Thyroid gland (tissue), 4 donors: ENCODE data around the gene MYCL. TPM values are rescaled to one million over a fixed set of nuclear protein-coding genes. Genes with fewer than 3 reads are reported as not detected.
"Not testable (repeated sequence)": the region's sequence is repeated elsewhere in the genome, so short reads cannot be mapped to it uniquely, and the experiment has no call there.

Source experiments
- DNase-seq, 2 donors: peaks; one replicate each; pipeline ENCODE4 v3.0.0-alpha.2; 2019
- H3K27ac ChIP-seq, 3 donors: fragments of 200-600 bp; sonication (generic); 1 replicate in 2 of 3; 2 replicates in 1 of 3; pipeline ENCODE4 v1.5.1; 2016 to 2019; ENCODE audit warnings: mild to moderate bottlenecking in 1 of 3, moderate library complexity in 1 of 3
- H3K27me3 ChIP-seq: fragments of 200-600 bp; sonication (generic); one replicate; pipeline ENCODE4 v1.5.1; 2019
- H3K36me3 ChIP-seq, 2 donors: fragments of 200-600 bp; sonication (generic); one replicate each; pipeline ENCODE4 v1.5.1; 2016 to 2019
- H3K4me1 ChIP-seq, 2 donors: fragments of 200-600 bp; sonication (generic); one replicate each; pipeline ENCODE4 v1.5.1; 2017 to 2019
- H3K4me3 ChIP-seq, 3 donors: fragments of 200-600 bp; sonication (generic); replicated peaks in 1 of 3; 1 replicate in 2 of 3; 2 replicates in 1 of 3; pipeline ENCODE4 v1.5.1; 2016; ENCODE audit warnings: mild to moderate bottlenecking in 1 of 3
- H3K9me3 ChIP-seq: fragments of 200-600 bp; sonication (generic); one replicate; pipeline ENCODE4 v1.5.1; 2017
- CTCF ChIP-seq, 6 experiments: fragments of 200-600 bp in 3 of 6; fragments of 450-650 bp in 3 of 6; sonication (generic) in 3 of 6; IDR thresholded peaks; one replicate each; pipeline ENCODE4 v1.5.1; 2016 to 2019; ENCODE audit warnings: antibody characterized with exemption in 6 of 6, mild to moderate bottlenecking in 2 of 6, inconsistent platforms in 1 of 6, moderate library complexity in 1 of 6
- POLR2A ChIP-seq, 2 donors: fragments of 450-650 bp; IDR thresholded peaks; one replicate each; pipeline ENCODE4 v1.6.1; 2017; ENCODE audit warnings: antibody characterized with exemption in 2 of 2, mild to moderate bottlenecking in 2 of 2, moderate library complexity in 1 of 2
- WGBS, 2 donors: methylation state at CpG; one replicate each; pipeline ENCODE4 v1.1.5; 2017; 5-methylcytosine and 5-hydroxymethylcytosine counted together
- intact Hi-C: fragments of 100-400 bp; cut with DNase I; formaldehyde crosslinking; loops from one replicate; pipeline ENCODE4 v1.15.1; 2023
- total RNA-seq, 4 donors: library from RNA; depleted of rRNA; stranded (reverse); fragments of >200 nt; gene quantifications; one replicate each; pipeline ENCODE4 v1.2.3, GENCODE V29; 2016

Gene MYCL
- total RNA-seq, 4 donors from 2014 or later, result 1.4 to 3.9 (median 3.5) TPM

DNA sequence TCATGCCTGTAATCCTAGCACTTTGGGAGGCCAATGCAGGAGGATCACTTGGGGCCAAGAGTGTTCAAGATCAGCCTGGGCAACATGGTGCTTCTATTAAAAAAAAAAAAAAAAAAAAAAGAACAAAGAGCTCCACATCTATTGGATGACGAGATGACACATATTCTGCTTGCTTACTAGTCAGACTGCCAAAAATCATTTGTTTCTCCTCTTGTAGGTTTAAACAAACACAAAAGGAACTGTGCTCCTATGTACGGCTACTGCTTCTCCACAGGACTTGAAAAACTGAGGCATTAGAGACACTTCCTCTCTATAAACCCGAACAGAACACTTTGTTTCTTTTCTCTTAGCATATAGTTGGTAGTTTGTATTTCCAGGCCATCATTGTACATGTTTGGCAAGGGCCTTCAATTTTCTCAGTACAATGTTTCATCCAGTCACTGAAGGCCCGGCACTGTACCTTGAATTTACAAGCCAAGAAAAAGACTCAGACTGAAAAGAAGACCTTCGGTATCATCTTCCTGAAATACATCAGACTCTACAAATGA is 24.4 kb downstream of the MYCL start:
- WGBS, 2 donors, result 76 to 78% methylated on average over 5 of the region's 5 CpGs
- H3K4me3 ChIP-seq, result no peak overlapping the region
- TF ChIP-seq CTCF (IDR thresholded peaks at IDR 0.05), result no peak
- no peaks in the 10 kb centered on the region for H3K36me3 ChIP-seq
- intact Hi-C loops, result no loop called here
- H3K9me3 ChIP-seq, result no peaks in the 10 kb centered on the region
- H3K27ac ChIP-seq, result peak overlapping the region in 1 of 3 donors; percentile 1
- no peak for DNase-seq
- peaks cover 15 to 28% of the 10 kb centered on the region in 2 donors for H3K4me1 ChIP-seq
- H3K27me3 ChIP-seq, result no peaks in the 10 kb centered on the region

GRCh38 chr1:39876144-39876543 is 25.6 kb downstream of the MYCL start:
- Histone ChIP-seq H3K4me3 (no peak overlapping the region), H3K36me3 (no peaks in the 10 kb centered on the region), H3K27me3 (no peaks in the 10 kb centered on the region), H3K9me3 (no peaks in the 10 kb centered on the region), H3K4me1 (peaks cover 4 to 16% of the 10 kb centered on the region in 2 donors), H3K27ac (no peak overlapping the region)
- TF ChIP-seq POLR2A (IDR thresholded peaks at IDR 0.05) (no peak), CTCF (IDR thresholded peaks at IDR 0.05) (no peak)
- intact Hi-C loops, result no loop called here
- no peak for DNase-seq

- intact Hi-C loops, result no loop called here
- H3K36me3 ChIP-seq, result no peaks in the 10 kb centered on the region
- no peak overlapping the region for H3K27ac ChIP-seq
- no peaks in the 10 kb centered on the region for H3K9me3 ChIP-seq
- peaks cover 0 to 12% of the 10 kb centered on the region in 2 donors for H3K4me1 ChIP-seq
- H3K4me3 ChIP-seq, result no peak overlapping the region
- 96 to 98% methylated on average over 1 of the region's 1 CpG for WGBS, 2 donors
- no peak for DNase-seq
- TF ChIP-seq CTCF (IDR thresholded peaks at IDR 0.05) (no peak), POLR2A (IDR thresholded peaks at IDR 0.05) (no peak)
- no peaks in the 10 kb centered on the region for H3K27me3 ChIP-seq
Observed at GRCh38 chr1:39872698-39873097, 29.0 kb downstream of the MYCL start.

- Histone ChIP-seq H3K4me3 (no peak overlapping the region), H3K9me3 (no peaks in the 10 kb centered on the region), H3K27me3 (no peaks in the 10 kb centered on the region), H3K36me3 (no peaks in the 10 kb centered on the region), H3K4me1 (peaks cover 0 to 7% of the 10 kb centered on the region in 2 donors), H3K27ac (no peak overlapping the region)
- no peak for DNase-seq
- intact Hi-C loops, result no loop called here
- TF ChIP-seq POLR2A (IDR thresholded peaks at IDR 0.05), result no peak
- no peak for TF ChIP-seq CTCF (IDR thresholded peaks at IDR 0.05)
Observed at GRCh38 chr1:39871796-39872195, 29.9 kb downstream of the MYCL start.

- H3K4me1 ChIP-seq, DNase-seq, intact Hi-C loops, H3K4me3 ChIP-seq, H3K36me3 ChIP-seq, H3K27ac ChIP-seq, H3K9me3 ChIP-seq, H3K27me3 ChIP-seq: not testable (repeated sequence)
- WGBS, 2 donors, result 97 to 98% methylated on average over 12 of the region's 12 CpGs
Observed at GRCh38 chr1:39871043-39871442, 30.7 kb downstream of the MYCL start.

- intact Hi-C loops, H3K4me1 ChIP-seq, DNase-seq, H3K27me3 ChIP-seq, H3K27ac ChIP-seq, H3K36me3 ChIP-seq, H3K4me3 ChIP-seq, H3K9me3 ChIP-seq: not testable (repeated sequence)
- WGBS, 2 donors, result 96 to 97% methylated on average over 15 to 26 of the region's 37 CpGs
Observed at GRCh38 chr1:39869538-39870112, 32.1 kb downstream of the MYCL start.
